ENCODE data around the gene CDK18.

DNA sequence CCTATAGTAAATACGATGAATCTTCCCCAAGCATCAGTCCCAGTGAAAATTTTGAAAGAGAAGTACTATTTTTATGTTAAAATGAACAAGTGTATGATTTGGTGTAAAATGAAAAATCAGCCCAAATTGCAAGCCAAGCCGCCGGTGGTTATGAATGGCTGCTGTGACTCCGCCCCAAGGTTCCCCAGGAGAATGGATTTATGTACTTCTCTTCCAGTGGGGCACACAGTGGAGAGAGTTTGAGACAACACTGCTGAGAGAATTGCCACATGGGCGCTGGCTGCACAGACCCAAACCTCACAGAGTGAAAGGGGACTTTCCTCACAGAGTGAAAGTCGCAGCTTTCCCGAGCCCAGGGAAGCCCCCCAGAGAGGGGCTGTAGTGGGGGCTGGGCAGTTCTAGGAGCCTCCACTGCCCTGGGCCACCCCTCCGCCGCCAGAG, 24.0 kb downstream of the CDK18 start:
- TF ChIP-seq EZH2 (IDR thresholded peaks at IDR 0.05; ENCODE audit: borderline replicate concordance, low read depth, low read length, severe bottlenecking), result no peak
- no peak for TF ChIP-seq CTCF (IDR thresholded peaks at IDR 0.05; ENCODE audit: borderline replicate concordance, extremely low read depth, low read length, poor library complexity, severe bottlenecking)

All from DND-41 (cell line).